ENCODE data around the gene CCL18. TPM values are rescaled to one million over a fixed set of nuclear protein-coding genes. Genes with fewer than 3 reads are reported as not detected.

CCL18 gene
- total and polyA plus RNA-seq, 2 of the 8 experiments (the other 6 are each of a cell fraction or from before 2014, with no cell fraction given): not detected

GRCh38 chr17:36063786-36064541 is at the start of gene CCL18 (continued):
- TF ChIP-seq ATF3 (IDR thresholded peaks at IDR 0.05; ENCODE audit: insufficient read depth, low read depth, low read length): no peak

Data from H1 (cell line).